GM19455 (cell line): ENCODE results near the gene CCNL2.

Experiments
- ATAC-seq: cut with Tn5 transposase; IDR thresholded peaks from one replicate; pipeline ENCODE4 v1.9.1; 2021; ENCODE audit not compliant: unreplicated experiment

The CCNL2 gene

GRCh38 chr1:1345384-1345783 lies 53.8 kb downstream of the CCNL2 start:
- no peak for ATAC-seq

DNA sequence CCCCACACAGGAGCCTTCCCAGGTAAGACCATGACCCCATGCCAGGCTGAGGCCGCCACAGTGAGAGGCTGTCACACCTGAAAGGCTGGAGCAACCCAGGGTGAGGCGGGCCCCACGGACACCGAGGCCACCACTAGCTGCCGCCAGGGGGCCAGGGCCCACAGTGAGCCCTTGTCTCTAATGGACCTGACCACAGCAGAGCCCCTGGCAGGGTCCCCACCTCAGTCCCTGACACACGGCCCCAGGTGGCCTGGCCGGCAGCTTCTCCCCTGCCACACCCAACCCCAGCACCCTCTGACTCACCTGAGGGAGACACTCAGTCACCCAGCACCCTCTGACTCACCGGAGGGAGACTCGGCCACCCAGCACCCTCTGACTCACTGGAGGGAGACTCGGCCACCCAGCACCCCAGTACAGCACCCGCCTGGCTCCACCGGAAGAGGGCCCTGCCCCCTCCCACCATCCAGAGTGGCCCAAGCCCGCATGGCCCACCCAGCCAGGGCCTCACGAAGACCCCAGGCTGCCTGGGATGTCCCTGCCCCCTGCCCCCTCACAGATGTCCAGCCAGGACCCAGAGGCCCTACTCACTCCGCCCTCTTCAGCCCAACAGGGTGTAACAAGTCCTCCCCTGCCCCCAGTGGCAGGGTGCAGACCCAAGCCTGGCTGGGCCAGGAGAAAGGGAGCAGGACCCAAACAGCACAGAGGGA lies 54.3 kb downstream of the CCNL2 start:
- no peak for ATAC-seq

GRCh38 chr1:1343811-1344421 lies 55.2 kb downstream of the CCNL2 start:
- ATAC-seq, result no peak

- ATAC-seq, result no peak
Measured at GRCh38 chr1:1342584-1343115, 56.5 kb downstream of the CCNL2 start.

GRCh38 chr1:1342061-1342562 lies 57.0 kb downstream of the CCNL2 start:
- ATAC-seq, result no peak

DNA sequence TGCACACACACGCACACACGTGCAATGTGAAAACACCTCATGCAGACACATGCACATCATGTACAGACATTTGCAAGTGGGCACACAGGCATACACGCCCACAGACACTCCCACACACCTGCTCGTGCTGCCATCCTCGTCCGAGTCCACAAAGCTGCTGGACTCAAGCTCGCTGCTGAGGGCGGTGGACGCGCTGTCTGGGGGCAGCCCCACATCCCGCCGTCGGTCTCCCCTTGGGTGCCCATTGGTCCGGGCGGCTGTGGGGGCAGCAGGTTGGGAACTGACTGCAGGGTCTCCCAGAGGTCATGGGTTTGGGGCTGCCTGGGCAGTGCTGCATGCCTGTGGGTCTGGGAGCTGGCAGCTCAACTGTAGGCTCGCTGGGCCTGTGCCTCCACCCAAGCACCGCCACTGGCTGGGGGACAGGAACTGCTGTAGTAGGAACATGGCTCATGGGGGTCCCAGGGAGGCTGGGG lies 57.5 kb downstream of the CCNL2 start:
- no peak for ATAC-seq

GRCh38 chr1:1340791-1341548 lies 58.2 kb downstream of the CCNL2 start:
- no peak for ATAC-seq

DNA sequence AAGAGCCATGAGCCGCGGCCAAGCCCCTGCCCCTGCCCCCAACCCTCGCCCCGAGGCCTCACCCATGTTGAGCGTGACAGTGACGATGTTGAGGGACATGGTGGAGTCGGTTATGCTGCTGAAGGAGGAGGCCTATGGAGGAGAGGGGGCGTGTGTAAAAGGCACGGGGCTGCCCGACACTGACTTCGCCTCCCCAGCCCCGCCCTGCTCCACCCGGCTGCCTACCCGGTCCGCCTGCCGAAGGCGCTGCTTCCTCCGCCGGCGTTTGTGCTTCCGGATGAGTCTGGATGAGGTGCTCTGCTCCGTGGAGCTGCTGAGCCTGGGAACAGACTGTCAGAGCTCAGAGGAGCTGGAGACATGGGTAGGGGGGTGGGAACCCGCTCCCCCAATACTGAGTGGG lies 59.0 kb downstream of the CCNL2 start:
- no peak for ATAC-seq

DNA sequence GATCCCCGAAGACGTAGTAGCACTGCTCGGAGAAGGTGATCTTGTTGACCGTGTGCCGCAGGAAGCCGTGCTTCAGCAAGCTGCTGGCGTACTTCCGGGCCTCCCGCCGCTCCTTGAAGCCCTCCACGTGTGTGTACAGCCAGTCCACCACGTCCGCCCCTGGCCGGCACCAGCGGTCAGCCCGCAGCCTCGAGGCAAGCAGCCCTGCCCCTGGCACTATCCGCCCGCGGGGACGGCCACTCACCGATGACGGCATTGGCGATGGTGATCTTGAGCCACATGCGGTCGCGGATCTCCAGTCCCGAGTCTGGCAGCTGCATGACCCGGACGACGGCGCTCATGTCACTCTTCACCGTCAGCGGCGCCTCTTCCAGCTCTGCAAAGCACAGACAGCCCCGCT lies 60.9 kb downstream of the CCNL2 start:
- no peak for ATAC-seq

DNA sequence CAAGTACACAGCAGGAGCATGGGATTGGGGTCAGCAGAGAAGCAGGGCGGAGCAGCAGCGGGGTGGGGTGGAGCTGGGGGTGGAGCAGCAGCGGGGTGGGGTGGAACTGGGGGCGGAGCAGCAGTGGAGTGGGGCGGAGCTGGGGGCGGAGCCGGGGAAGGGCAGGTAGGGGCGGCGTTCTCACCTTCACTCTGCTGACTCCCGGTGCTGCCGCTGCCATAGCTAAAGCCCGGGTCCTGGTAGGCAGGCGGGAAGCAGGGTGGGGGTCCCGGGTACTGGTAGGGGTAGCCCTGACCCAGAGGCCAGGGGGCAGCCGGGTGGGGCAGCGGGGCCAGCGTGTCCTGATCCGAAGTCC lies 61.4 kb downstream of the CCNL2 start:
- no peak for ATAC-seq

GRCh38 chr1:1336931-1337792 lies 62.0 kb downstream of the CCNL2 start:
- no peak for ATAC-seq

GRCh38 chr1:1336446-1336845 lies 62.7 kb downstream of the CCNL2 start:
- no peak for ATAC-seq

GRCh38 chr1:1335792-1336248 lies 63.3 kb downstream of the CCNL2 start:
- ATAC-seq, result no peak
